HCT116 (cell line): ENCODE measurements around the gene MDFI. TPM values are rescaled to one million over a fixed set of nuclear protein-coding genes. Genes with fewer than 3 reads are reported as not detected.

Source experiments
- ATAC-seq: fragments of 200-7000 bp; cut with Tn5 transposase; 2 replicates; pipeline ENCODE4 v1.9.1; 2020; ENCODE audit warnings: mild to moderate bottlenecking, moderate library complexity
- BruUV-seq: library from RNA; stranded (reverse); fragments of 400-500 nt; replicated peaks from 2 replicates; lab custom pipeline; 2021; lab: Mats Ljungman, UMichigan
- CTCF ChIA-PET: fragments of 300-600 bp; sonication (Branson Sonifier 250); formaldehyde crosslinking; loops from one replicate; lab custom pipeline; 2021; ENCODE audit warnings: antibody characterized with exemption; lab: Charles Lee
- POLR2A ChIA-PET: fragments of 300-600, 350-600 bp; sonication (Branson Sonifier 250); formaldehyde crosslinking; loops from one replicate; lab custom pipeline; 2021; ENCODE audit warnings: antibody characterized with exemption; lab: Charles Lee
- RAD21 ChIA-PET, 2 experiments: fragments of 300-600 bp; sonication (Branson Sonifier 250); formaldehyde crosslinking; loops; one replicate each; lab custom pipeline; 2023; ENCODE audit warnings: low total read pairs in 2 of 2; ENCODE audit not compliant: uncharacterized antibody in 2 of 2, unreplicated experiment in 2 of 2, low non-redundant PET in 1 of 2; lab: Charles Lee
- DNase-seq: peaks from one replicate; pipeline ENCODE4 v3.0.0-alpha.2; 2010; ENCODE audit warnings: low read depth, low spot score
- H2AFZ ChIP-seq: fragments of 200-600 bp; shearing (Covaris generic), sonication (generic); 2 replicates; pipeline ENCODE4 v1.6.1; 2017; ENCODE audit warnings: low read depth, mixed run types, mixed read lengths, antibody characterized with exemption, low read length; ENCODE audit not compliant: poor library complexity, severe bottlenecking
- H3K27ac ChIP-seq: 2 replicates; pipeline ENCODE4 v1.5.1; 2012; ENCODE audit warnings: low read depth, low read length
- H3K27me3 ChIP-seq: fragments of 200-600 bp; sonication (generic); 2 replicates; pipeline ENCODE4 v1.6.1; 2016; ENCODE audit warnings: mixed run types, low read length, mixed read lengths; ENCODE audit not compliant: insufficient read depth
- H3K36me3 ChIP-seq, 2 experiments: fragments of 200-500 bp in 1 of 2; fragments of 200-600 bp in 1 of 2; sonication (Bioruptor generic) in 1 of 2; sonication (generic) in 1 of 2; 2 replicates each; pipeline versions ENCODE4 v1.5.1 to v1.6.1; 2014 to 2016; ENCODE audit warnings: low read length in 2 of 2, inconsistent platforms in 1 of 2, mixed read lengths in 1 of 2, mixed run types in 1 of 2; ENCODE audit not compliant: insufficient read depth in 2 of 2, control insufficient read depth in 1 of 2
- H3K4me1 ChIP-seq, 2 experiments: fragments of 200-600 bp in 1 of 2; sonication (generic) in 1 of 2; 2 replicates each; pipeline versions ENCODE4 v1.5.1 to v1.6.1; 2012 to 2017; ENCODE audit warnings: low read length in 2 of 2, inconsistent platforms in 1 of 2, mild to moderate bottlenecking in 1 of 2, mixed read lengths in 1 of 2, mixed run types in 1 of 2, moderate library complexity in 1 of 2; ENCODE audit not compliant: insufficient read depth in 2 of 2, control insufficient read depth in 1 of 2
- H3K4me2 ChIP-seq: fragments of 200-600 bp; sonication (generic); 2 replicates; pipeline ENCODE4 v1.6.1; 2017; ENCODE audit warnings: mixed run types, low read length, mixed read lengths
- H3K4me3 ChIP-seq, 2 experiments: fragments of 200-600 bp in 1 of 2; sonication (generic) in 1 of 2; replicated peaks in 1 of 2; 2 replicates each; pipeline ENCODE4 v1.5.1; 2011 to 2016; ENCODE audit warnings: low read length in 2 of 2, control low read depth in 1 of 2, low read depth in 1 of 2, mild to moderate bottlenecking in 1 of 2, mixed read lengths in 1 of 2, mixed run types in 1 of 2
- H3K79me2 ChIP-seq: fragments of 200-600 bp; sonication (generic); 2 replicates; pipeline ENCODE4 v1.6.1; 2017; ENCODE audit warnings: mild to moderate bottlenecking, mixed run types, low read length, moderate library complexity, mixed read lengths; ENCODE audit not compliant: insufficient read depth
- H3K9ac ChIP-seq: fragments of 200-600 bp; sonication (generic); 2 replicates; pipeline ENCODE4 v1.6.1; 2016; ENCODE audit warnings: low read length, mixed read lengths
- H3K9me2 ChIP-seq: fragments of 200-600 bp; sonication (generic), shearing (Covaris generic); 2 replicates; pipeline ENCODE4 v1.6.1; 2017; ENCODE audit warnings: mixed run types, mild to moderate bottlenecking, moderate library complexity; ENCODE audit not compliant: insufficient read depth
- H3K9me3 ChIP-seq, 2 experiments: fragments of 200-500 bp in 1 of 2; fragments of 200-600 bp in 1 of 2; sonication (Bioruptor generic) in 1 of 2; sonication (generic) in 1 of 2; 2 replicates each; pipeline ENCODE4 v1.6.1; 2014 to 2017; ENCODE audit warnings: low read length in 2 of 2, mixed read lengths in 2 of 2, inconsistent platforms in 1 of 2, low read depth in 1 of 2, mild to moderate bottlenecking in 1 of 2, mixed run types in 1 of 2, moderate library complexity in 1 of 2; ENCODE audit not compliant: control insufficient read depth in 1 of 2, insufficient read depth in 1 of 2
- H4K20me1 ChIP-seq: fragments of 200-600 bp; sonication (generic), shearing (Covaris generic); 2 replicates; pipeline ENCODE4 v1.6.1; 2017; ENCODE audit warnings: mixed run types, mild to moderate bottlenecking, moderate library complexity; ENCODE audit not compliant: insufficient read depth
- CEBPB ChIP-seq: IDR thresholded peaks from 2 replicates; pipeline ENCODE4 v1.6.1; 2012; ENCODE audit warnings: low read depth
- ELF1 ChIP-seq: IDR thresholded peaks from 2 replicates; pipeline ENCODE4 v1.6.1; 2012; ENCODE audit warnings: low read depth, borderline replicate concordance
- EZH2 ChIP-seq: fragments of 200-600 bp; sonication (generic); IDR thresholded peaks from 2 replicates; pipeline ENCODE4 v1.6.1; 2017; ENCODE audit warnings: antibody characterized with exemption, mixed run types
- FOSL1 ChIP-seq: IDR thresholded peaks from 2 replicates; pipeline ENCODE4 v1.6.1; 2012; ENCODE audit warnings: low read depth
- SP1 ChIP-seq: IDR thresholded peaks from 2 replicates; pipeline ENCODE4 v1.6.1; 2012; ENCODE audit warnings: low read depth
- SRF ChIP-seq: IDR thresholded peaks from 2 replicates; pipeline ENCODE4 v1.6.1; 2012; ENCODE audit warnings: low read depth
- TCF7L2 ChIP-seq: IDR thresholded peaks from 2 replicates; pipeline ENCODE4 v1.7.0; 2011; ENCODE audit warnings: borderline replicate concordance, inconsistent platforms; ENCODE audit not compliant: insufficient read depth, insufficient read length; ENCODE audit errors: extremely low read depth
- YY1 ChIP-seq: IDR thresholded peaks from 2 replicates; pipeline ENCODE4 v1.6.1; 2011; ENCODE audit warnings: low read length, low read depth, moderate library complexity, mild to moderate bottlenecking; ENCODE audit not compliant: insufficient replicate concordance; ENCODE audit errors: extremely low read depth
- ZNF274 ChIP-seq: fragments of 200-500 bp; sonication (Bioruptor generic); IDR thresholded peaks from 2 replicates; pipeline ENCODE4 v1.6.1; 2014; ENCODE audit warnings: mild to moderate bottlenecking, low read depth, low read length, inconsistent platforms
- intact Hi-C: fragments of 100-400 bp; cut with micrococcal nuclease; formaldehyde crosslinking; loops from 2 replicates; pipeline ENCODE4 v1.10.0; 2022
- total RNA-seq: library from RNA; stranded (reverse); gene quantifications from one replicate; pipeline ENCODE4 v1.2.1, GENCODE V29; 2021; ENCODE audit not compliant: unreplicated experiment
- TF ChIP-seq, protein P1 (sequence below), 3 experiments: fragments of 200-600 bp in 1 of 3; sonication (generic) in 1 of 3; IDR thresholded peaks in 2 of 3; conservative IDR thresholded peaks in 1 of 3; 2 replicates each; pipeline ENCODE4 v1.5.1; 2012 to 2017; ENCODE audit warnings: low read depth in 2 of 3, low read length in 2 of 3, antibody characterized with exemption in 1 of 3, borderline replicate concordance in 1 of 3, control low read depth in 1 of 3, mild to moderate bottlenecking in 1 of 3, mixed read lengths in 1 of 3, mixed run types in 1 of 3, moderate library complexity in 1 of 3; ENCODE audit not compliant: insufficient read depth in 1 of 3
- TF ChIP-seq, protein P2 (sequence below): IDR thresholded peaks from 2 replicates; pipeline ENCODE4 v1.6.1; 2012; ENCODE audit warnings: low read depth
- TF ChIP-seq, protein P3 (sequence below): IDR thresholded peaks from 2 replicates; pipeline ENCODE4 v1.6.1; 2012

MDFI gene
- total RNA-seq, 1 experiment from 2014 or later = 35.5 TPM

DNA sequence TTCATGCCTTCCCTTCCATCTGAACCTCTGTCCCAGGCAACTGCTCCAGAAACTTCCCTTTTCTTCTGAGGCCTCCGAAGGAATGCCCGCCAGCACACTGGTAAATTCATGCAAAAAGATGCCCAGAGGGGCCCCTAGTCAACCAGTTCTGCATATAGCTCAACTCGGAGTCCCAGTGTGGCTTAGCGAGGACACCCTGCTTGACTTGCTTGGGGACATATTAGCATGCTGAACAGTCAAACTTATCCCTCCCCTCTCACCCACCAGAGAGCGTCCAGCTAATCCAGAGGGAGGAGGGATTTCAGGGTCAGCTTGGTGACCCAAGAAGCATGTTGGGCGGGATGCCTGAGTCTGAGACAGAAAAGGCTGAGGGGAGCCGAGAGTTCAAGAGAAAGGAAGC lies 23.0 kb upstream of the MDFI start:
- no peak for DNase-seq
- ChIA-PET POLR2A (no interaction called here), CTCF (interaction anchor here (1.1 kb wide), 1 partner anchor 13 kb away, joined by 3 read pairs; no protein-coding TSS in a partner anchor), RAD21 (no interaction called here)
- ATAC-seq = no peak
- H3K4me3 ChIP-seq = no peak overlapping the region
- BruUV-seq = no TSS peak
- intact Hi-C loops = no loop called here
- no peaks in the 10 kb centered on the region for H3K36me3 ChIP-seq
- no peak overlapping the region for H3K4me2 ChIP-seq
- no peak for TF ChIP-seq SP1
- TF ChIP-seq FOSL1 = no peak
- no peak for TF ChIP-seq ZNF274
- TF ChIP-seq EZH2 = no peak
- TF ChIP-seq, protein P1, sequence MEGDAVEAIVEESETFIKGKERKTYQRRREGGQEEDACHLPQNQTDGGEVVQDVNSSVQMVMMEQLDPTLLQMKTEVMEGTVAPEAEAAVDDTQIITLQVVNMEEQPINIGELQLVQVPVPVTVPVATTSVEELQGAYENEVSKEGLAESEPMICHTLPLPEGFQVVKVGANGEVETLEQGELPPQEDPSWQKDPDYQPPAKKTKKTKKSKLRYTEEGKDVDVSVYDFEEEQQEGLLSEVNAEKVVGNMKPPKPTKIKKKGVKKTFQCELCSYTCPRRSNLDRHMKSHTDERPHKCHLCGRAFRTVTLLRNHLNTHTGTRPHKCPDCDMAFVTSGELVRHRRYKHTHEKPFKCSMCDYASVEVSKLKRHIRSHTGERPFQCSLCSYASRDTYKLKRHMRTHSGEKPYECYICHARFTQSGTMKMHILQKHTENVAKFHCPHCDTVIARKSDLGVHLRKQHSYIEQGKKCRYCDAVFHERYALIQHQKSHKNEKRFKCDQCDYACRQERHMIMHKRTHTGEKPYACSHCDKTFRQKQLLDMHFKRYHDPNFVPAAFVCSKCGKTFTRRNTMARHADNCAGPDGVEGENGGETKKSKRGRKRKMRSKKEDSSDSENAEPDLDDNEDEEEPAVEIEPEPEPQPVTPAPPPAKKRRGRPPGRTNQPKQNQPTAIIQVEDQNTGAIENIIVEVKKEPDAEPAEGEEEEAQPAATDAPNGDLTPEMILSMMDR (IDR thresholded peaks at IDR 0.05 in 2 of 3, conservative IDR thresholded peaks at IDR 0.05 in 1 of 3; ENCODE audit: borderline replicate concordance in 1 of 3, insufficient read depth in 1 of 3, low read depth in 2 of 3, low read length in 2 of 3) = no peak
- TF ChIP-seq SRF = no peak
- no peak overlapping the region for H2AFZ ChIP-seq
- no peaks in the 10 kb centered on the region for H3K9me2 ChIP-seq
- no peak overlapping the region for H3K27ac ChIP-seq
- no peaks in the 10 kb centered on the region for H3K79me2 ChIP-seq
- H3K4me1 ChIP-seq = no peaks in the 10 kb centered on the region
- no peak overlapping the region for H3K9ac ChIP-seq
- no peaks in the 10 kb centered on the region for H3K27me3 ChIP-seq
- no peaks in the 10 kb centered on the region for H3K9me3 ChIP-seq
- H4K20me1 ChIP-seq = no peaks in the 10 kb centered on the region

DNA sequence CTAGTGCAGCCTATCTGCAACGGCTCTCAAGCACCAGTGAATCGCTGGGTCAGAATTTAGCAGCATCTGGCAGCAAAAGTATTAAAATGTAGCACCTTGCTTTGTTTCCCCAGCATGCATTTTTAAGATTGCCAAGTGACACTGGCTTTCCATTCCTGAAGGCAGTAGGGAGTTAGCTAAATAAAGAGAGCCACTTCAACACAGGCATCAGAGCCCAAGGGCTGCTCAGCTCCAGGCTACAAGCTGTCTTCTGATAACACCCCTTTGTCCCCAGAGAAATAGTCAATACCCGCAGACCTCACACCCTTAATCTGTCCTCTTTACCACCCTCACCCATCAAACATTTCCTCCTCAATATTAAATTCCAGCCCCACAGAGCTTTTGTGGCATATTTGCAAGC lies 19.7 kb upstream of the MDFI start:
- Histone ChIP-seq H3K27me3 (no peaks in the 10 kb centered on the region), H3K9me3 (0 out of 4 replicates have a peak, but pooled peaks cover 0 to 4% of the 10 kb centered on the region in 2 experiments), H3K36me3 (no peaks in the 10 kb centered on the region), H4K20me1 (no peaks in the 10 kb centered on the region), H3K4me3 (no peak overlapping the region), H3K4me1 (no peaks in the 10 kb centered on the region), H2AFZ (no peak overlapping the region), H3K4me2 (no peak overlapping the region), H3K27ac (no peak overlapping the region), H3K79me2 (no peaks in the 10 kb centered on the region), H3K9ac (no peak overlapping the region), H3K9me2 (no peaks in the 10 kb centered on the region)
- RAD21 ChIA-PET = interaction anchor here in 1 of 2 experiments (0.7 kb wide), 1 partner anchor 47 kb away, joined by 3 read pairs; no protein-coding TSS in a partner anchor
- ATAC-seq (no peak), DNase-seq (no peak)
- intact Hi-C loops = no loop called here
- CTCF ChIA-PET = no interaction called here
- BruUV-seq = no TSS peak
- POLR2A ChIA-PET = no interaction called here
- TF ChIP-seq CEBPB = no peak
- no peak for TF ChIP-seq TCF7L2
- TF ChIP-seq, protein P2, sequence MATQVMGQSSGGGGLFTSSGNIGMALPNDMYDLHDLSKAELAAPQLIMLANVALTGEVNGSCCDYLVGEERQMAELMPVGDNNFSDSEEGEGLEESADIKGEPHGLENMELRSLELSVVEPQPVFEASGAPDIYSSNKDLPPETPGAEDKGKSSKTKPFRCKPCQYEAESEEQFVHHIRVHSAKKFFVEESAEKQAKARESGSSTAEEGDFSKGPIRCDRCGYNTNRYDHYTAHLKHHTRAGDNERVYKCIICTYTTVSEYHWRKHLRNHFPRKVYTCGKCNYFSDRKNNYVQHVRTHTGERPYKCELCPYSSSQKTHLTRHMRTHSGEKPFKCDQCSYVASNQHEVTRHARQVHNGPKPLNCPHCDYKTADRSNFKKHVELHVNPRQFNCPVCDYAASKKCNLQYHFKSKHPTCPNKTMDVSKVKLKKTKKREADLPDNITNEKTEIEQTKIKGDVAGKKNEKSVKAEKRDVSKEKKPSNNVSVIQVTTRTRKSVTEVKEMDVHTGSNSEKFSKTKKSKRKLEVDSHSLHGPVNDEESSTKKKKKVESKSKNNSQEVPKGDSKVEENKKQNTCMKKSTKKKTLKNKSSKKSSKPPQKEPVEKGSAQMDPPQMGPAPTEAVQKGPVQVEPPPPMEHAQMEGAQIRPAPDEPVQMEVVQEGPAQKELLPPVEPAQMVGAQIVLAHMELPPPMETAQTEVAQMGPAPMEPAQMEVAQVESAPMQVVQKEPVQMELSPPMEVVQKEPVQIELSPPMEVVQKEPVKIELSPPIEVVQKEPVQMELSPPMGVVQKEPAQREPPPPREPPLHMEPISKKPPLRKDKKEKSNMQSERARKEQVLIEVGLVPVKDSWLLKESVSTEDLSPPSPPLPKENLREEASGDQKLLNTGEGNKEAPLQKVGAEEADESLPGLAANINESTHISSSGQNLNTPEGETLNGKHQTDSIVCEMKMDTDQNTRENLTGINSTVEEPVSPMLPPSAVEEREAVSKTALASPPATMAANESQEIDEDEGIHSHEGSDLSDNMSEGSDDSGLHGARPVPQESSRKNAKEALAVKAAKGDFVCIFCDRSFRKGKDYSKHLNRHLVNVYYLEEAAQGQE = no peak
- TF ChIP-seq, protein P3, sequence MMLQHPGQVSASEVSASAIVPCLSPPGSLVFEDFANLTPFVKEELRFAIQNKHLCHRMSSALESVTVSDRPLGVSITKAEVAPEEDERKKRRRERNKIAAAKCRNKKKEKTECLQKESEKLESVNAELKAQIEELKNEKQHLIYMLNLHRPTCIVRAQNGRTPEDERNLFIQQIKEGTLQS = no peak
- no peak for TF ChIP-seq ELF1
- TF ChIP-seq ZNF274 = no peak
- TF ChIP-seq YY1 = no peak
